Stimulated activated CD8-positive, alpha-beta memory T cell treated with anti-CD3 and anti-CD28 coated beads, Interleukin-2, amount 100 ng/mL, for 1 hour (primary cell): ENCODE measurements around the gene SIX1.

Experiments
- DNase-seq, 2 donors: peaks; one replicate each; pipeline ENCODE4 v3.0.0-alpha.2; 2020; ENCODE audit warnings: low read depth in 2 of 2

SIX1 gene

DNA sequence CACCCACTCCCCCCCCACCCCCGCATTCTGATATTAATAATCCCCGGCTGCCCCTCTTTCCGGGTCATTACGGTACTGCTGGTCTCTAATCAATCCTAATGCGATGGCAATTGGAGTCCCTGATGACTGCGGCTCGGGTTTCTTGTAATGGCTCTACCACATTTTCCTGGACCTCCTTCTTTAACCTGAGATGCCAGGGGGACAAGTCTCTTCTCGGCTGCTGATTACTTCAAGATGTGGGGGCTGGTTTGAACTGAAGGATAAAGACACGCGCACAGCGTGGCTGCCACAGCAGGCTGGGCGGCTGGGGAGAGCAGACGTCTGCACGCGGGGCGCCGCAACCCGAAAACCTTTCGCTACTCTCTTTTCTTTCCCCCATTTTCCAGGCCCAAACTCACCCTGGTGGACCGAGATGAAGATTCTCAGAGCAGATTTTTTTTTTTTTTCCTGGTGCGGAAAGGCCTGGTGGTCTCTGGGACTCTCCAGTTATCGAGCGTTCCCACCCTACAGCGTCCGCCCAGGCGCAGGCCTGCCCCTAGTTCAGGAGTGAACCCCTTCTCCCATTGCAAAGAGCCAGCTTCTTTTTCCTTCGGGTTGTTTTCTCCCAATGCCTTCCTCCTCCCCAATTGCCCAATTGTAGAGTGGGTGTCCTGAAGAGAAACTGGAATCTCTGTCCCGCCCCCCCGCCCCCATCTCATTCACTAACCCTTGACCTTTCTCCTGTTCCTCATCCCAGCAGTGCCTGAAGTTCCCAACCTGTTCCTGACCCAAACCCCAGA, 6.0 kb upstream of the SIX1 start:
- DNase-seq: no peak

DNA sequence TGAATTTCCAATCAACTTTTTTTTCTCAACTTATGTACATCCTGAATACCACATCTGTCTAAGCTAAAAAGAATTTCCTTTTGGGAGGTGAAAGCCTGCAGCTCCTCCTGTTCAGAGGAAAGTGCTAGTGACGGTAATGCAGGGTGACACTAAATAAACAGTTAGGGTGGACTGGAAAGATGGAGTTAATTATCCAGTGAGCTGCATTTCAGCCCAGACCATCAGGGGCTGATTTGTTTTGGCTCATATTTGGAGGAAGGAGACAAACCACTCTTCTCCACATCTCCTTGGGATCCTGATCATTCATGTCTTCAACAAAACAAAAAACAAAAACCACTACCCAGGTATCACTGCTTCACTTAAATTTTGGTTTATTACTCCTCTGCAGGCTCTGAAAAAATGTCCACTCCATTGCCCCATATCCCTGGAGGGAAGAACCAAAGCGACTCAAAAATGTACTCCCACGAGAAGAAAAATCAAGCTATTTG, 5.1 kb upstream of the SIX1 start:
- DNase-seq: no peak

DNA sequence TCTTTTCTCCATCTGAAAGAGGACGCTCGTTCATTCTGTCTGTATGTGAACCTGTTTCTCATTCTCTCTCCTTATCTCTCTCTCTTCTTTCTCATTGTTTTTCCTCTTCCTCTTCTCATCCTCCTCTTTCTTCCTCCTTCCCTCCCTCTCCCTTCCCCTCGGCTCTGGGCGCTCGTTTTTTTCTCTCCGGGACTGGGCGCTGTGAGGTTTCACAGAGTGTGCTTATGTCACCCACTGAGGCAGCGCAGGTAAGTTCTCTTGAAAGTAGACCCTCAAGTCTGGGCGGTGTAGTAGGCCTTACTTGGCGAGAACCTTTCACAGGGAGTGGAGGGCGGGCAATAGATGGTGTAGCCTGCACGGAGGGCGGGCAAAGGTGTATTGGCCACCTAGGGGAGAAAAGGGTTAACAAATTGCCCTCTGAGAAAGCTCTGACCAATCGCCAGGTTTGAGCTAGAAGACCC, 4.5 kb upstream of the SIX1 start:
- DNase-seq: no peak

DNA sequence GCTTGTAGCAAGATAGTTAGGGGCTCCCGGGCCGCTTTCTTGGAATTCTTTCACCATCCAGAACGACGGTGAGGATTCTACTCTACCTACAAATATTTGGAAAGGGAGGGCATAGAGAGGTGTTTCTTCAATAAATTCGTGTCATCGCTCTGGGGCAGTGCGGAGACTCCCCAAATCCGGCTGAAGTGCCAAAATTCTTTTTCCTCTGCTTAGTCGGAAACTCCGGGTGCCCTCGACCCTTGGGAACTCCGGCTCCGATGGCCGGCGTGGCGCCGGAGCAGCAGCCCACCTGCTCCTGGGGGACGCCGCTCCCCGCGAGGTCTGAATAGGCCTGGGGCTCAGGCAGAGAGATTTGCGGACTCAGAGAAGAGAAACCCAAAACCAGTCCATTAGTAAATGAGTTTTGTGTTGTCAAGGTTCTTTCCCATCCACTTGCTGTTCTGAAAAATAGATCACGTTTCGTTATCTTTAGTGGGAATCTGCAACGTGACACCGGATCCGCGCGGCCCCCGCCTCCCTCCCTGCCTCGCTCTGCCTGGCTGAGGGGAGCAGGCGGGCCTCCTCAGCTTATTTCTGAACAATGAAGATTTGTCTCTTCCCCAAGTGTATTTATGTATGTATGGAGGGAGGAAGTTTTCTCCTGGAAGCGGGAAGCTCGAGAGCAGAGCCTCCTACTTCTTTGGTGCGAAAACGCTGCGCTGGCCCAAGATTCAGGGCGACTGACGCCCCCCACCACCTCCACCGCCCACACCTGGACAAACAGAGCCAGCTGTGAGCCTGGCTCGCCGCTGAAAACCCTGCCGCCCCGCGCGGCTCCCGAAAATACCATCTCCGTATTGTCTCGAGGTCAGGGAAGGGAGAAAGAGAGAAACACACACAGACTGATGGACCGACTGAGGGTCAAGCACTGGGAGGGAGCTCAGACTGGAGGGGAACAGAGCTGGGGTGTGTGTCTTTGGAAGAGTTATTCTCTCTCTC, 3.7 kb upstream of the SIX1 start:
- no peak for DNase-seq

- DNase-seq: no peak
These were observed 2.8 kb upstream of the SIX1 start for GRCh38 chr14:60651796-60652673.

DNA sequence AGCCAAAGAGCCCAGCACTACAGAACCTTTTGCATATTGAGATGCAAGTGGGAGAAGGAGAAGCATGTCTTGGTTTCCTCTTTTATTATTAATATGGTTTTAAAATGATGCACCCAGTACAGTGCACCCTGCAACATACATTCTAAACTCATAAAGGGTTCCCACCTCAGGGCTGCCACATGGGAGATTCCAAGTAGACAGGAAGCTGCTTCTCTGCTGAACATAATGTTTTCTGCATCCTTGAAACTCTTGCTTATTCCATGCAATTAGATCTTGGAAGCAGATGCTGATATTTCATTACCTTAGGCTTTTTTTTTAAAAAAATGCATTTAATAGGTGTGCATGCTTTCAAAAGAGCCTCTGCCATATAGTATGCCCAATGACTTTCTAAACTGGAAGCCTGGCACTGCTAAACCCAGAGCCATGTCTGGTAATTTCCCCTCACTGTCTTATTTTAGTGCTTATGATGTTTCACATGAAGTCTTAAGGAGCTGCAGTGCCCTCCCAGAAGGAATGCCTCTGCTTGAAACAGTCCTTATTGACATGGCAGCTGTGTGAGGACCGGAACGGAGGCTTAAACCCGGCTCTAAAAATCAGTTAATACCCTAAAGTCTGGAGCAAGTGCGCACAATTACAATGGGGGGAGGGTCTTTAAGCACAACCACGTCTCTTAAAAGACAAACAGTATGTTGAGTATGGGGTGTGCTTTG, 2.0 kb upstream of the SIX1 start:
- DNase-seq: no peak

DNA sequence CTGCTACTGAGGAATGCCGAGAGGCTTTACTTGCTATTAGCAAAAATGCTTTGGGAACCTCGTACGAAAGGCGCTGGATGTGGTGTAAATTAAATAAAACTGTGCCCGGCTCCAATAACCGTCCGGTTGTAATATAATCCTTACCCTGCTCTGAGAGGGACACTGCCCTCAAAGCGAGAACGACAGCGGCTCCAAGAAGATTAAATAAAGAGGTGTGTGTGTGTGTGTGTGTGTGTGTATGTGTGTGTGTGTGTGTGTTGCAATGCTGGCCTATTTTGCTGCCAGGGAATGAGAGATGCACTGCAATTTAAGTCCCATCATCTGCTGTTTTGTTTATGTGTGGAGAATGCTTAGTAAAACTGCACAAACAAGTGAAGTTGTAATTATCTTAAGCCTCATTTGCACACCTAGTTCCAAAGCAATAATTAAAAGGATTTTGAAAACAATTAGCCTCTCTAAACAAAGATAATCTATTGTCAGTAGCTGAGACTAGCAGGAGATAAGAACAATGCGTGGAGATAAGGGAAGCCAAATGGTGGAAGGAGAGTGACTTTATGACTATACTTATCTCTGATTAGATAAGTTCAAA, 1.2 kb upstream of the SIX1 start:
- no peak for DNase-seq

GRCh38 chr14:60649875-60650372, 647 bp upstream of the SIX1 start:
- DNase-seq: no peak

GRCh38 chr14:60648249-60648933, 886 bp downstream of the SIX1 start:
- DNase-seq: no peak

- no peak for DNase-seq
These were observed 1.4 kb downstream of the SIX1 start for GRCh38 chr14:60647837-60648248.

GRCh38 chr14:60647081-60647836, 2.0 kb downstream of the SIX1 start:
- no peak for DNase-seq

DNA sequence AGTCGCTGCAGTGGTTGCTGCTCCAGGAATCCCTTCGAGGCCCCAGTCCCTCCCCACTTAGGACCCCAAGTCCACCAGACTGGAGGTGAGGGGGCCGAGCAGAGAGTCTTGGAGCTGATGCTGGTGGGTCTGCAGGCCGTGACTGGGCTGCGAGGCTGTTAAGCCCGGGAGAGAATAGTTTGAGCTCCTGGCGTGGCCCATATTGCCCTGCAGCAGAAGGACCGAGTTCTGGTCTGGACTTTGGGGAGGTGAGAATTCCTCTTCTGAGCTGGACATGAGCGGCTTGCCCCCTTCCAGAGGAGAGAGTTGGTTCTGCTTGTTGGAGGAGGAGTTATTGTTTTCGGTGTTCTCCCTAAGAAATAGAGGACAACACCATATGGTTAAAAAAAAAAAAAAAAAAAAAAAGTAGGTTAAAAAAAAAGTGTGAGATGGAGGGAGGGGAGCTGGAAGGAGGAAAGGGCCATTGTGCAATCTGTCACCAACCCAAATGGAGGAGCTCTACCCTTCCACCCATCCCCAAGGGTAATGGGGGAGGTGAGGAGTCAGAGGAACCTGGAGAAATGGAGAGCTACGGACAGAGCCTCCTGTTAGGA, 3.0 kb downstream of the SIX1 start:
- DNase-seq: no peak

DNA sequence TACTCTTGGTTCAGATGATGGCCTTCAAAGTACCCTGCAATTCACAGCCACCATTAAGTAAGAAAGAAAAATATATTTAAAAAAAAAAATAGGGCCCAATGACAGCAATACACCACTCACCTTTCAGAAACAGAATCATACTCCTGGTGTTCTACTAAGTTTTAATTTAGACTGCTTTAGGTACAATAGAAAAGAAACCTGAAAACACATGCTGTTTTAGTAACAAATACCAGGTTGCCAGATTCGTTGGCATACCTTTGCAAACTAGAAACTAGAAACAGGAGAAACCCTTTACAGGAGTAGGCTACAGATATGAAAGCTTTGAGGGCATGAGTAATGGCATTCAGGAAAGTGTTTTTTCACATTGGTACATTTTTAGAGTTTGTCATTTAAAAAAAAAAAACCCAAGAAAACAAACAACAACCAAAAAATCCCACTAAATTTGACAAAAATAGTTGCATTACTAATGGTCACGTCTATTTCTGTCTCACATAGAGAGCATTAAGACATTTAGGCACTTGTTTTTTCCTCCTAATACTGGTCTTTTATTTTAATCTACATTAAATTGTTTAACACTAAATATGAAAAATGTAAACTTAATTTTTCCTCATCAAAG, 4.0 kb downstream of the SIX1 start:
- DNase-seq: no peak

DNA sequence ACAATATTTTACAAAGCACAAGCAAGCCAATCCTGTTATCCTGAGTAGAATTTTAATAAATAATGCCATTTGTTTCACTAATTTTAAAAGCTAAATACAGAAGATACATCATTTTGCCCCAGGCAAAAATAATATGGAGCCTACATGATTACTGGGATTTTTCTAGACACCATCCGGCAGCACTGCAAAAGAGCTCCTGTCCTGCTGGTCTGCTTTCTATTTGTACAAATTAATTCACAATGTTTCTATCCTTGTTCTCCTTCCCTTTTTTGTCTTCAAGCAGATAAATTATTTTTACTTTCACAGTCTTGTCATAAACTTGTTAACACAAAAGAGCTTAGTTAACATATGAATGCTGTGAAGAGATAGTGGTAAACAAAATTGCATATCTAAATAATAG, 4.6 kb downstream of the SIX1 start:
- DNase-seq: no peak

DNA sequence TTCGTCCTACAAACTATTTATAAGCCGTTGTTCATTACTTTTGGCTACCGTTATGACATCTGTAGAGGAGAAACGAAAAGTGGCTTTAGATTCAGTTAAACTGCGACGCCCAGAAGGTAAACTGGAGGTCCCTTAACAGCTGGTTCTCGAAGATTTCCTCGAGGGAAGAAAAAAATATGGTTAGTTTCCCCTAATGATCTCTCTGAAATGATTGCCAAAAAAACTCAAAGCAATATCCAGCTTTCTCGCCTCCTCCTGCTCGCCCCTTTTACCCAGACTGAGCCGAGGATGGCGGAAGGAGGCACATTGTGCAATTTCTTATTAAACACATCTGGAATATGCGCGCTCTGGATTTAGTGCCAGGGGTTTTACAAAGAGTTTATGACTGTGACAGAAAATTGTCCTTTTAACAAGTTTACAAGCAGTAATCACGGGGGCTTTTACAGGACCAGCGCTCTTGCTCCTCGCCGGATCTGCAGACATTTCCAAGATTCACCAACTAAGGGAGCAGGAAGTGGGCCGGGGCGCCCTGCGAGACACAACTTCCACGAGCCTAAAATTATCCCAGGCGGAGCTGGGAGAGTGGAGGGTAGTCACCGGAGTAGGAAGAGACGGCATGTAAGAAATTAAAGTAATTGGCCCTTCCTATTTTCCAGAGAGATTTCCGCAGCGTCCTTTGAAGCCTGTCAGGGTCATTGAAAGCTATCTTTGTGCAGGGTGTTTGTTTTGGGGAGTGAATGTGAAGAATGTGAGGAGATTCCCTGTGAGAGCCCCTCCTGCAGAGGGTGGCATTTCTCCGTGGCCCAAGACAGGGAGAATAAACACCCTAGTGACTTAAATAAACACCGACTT, 5.6 kb downstream of the SIX1 start:
- no peak for DNase-seq

- DNase-seq: no peak
These were observed 6.2 kb downstream of the SIX1 start for GRCh38 chr14:60643141-60643462.
